ENCODE results near the gene SELENOW. TPM values are rescaled to one million over a fixed set of nuclear protein-coding genes. Genes with fewer than 3 reads are reported as not detected.
"Not testable (repeated sequence)": the region's sequence is repeated elsewhere in the genome, so short reads cannot be mapped to it uniquely, and the experiment has no call there.

SELENOW gene
- polyA plus RNA-seq, 4 donors, result 129 to 434 (median 350) TPM

DNA sequence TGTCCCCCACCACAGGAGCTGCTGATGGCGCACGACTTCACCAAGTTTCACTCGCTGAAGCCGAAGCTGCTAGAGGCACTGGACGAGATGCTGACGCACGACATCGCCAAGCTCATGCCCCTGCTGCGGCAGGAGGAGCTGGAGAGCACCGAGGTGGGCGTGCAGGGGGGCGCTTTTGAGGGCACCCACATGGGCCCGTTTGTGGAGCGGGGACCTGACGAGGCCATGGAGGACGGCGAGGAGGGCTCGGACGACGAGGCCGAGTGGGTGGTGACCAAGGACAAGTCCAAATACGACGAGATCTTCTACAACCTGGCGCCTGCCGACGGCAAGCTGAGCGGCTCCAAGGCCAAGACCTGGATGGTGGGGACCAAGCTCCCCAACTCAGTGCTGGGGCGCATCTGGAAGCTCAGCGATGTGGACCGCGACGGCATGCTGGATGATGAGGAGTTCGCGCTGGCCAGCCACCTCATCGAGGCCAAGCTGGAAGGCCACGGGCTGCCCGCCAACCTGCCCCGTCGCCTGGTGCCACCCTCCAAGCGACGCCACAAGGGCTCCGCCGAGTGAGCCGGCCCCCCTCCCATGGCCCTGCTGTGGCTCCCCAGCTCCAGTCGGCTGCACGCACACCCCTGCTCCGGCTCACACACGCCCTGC, 37.5 kb upstream of the SELENOW start:
- WGBS, 3 donors, result 91% methylated on average over 33 to 48 of the region's 48 CpGs
- DNase-seq, result no peak
- peaks cover 0 to 27% (median 0%) of the 10 kb centered on the region in 3 donors for H3K36me3 ChIP-seq (ENCODE audit: control insufficient read depth in 3 of 3, insufficient read depth in 2 of 3, low read depth in 1 of 3, low read length in 3 of 3)
- H3K4me3 ChIP-seq (ENCODE audit: low read depth in 1 of 3, low read length in 3 of 3), result no peak overlapping the region
- H3K4me1 ChIP-seq (ENCODE audit: control insufficient read depth in 3 of 3, insufficient read depth in 2 of 3, low read depth in 1 of 3, low read length in 2 of 3), result peaks cover 0 to 16% (median 0%) of the 10 kb centered on the region in 3 donors
- H3K27ac ChIP-seq (ENCODE audit: low read depth in 1 of 3, low read length in 2 of 3), result no peak overlapping the region
- H3K27me3 ChIP-seq (ENCODE audit: control insufficient read depth in 3 of 3, insufficient read depth in 3 of 3, low read length in 3 of 3), result peaks cover 0 to 8% (median 0%) of the 10 kb centered on the region in 3 donors
- H3K9me3 ChIP-seq (ENCODE audit: control insufficient read depth in 2 of 2, insufficient read depth in 1 of 2, low read depth in 1 of 2, low read length in 1 of 2), result peaks cover 0 to 3% of the 10 kb centered on the region in 2 donors
- no peak for FAIRE-seq

DNA sequence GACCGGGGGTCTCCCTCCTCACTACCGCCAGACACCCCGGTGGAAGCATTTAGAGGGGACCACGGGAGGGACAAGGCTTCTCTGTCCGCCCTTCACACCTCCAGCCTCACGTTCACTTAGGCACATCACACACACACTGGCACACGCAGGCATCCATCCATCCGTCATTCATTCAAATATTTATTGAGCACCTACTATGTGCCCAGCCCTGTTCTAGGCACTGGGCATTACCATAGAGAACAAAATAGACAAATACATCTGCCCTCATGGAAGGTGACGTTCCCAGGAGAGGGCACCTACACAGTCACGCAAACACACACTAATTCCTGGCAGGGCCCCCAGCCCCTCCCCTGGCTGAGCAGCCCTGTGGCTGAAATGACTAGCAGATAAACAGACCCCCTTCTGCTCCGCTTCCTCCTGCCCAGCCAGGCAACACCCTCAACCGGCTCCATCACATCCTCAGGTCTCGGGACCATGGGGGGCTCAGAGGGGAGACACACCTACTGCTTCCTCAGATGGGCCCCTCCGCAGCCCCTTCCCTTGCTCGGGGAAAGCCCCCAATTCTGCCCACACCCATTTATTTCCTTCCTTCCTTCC, 36.9 kb upstream of the SELENOW start:
- Histone ChIP-seq H3K4me1 (ENCODE audit: control insufficient read depth in 3 of 3, insufficient read depth in 2 of 3, low read depth in 1 of 3, low read length in 2 of 3) (peaks cover 0 to 23% (median 2%) of the 10 kb centered on the region in 3 donors), H3K36me3 (ENCODE audit: control insufficient read depth in 3 of 3, insufficient read depth in 2 of 3, low read depth in 1 of 3, low read length in 3 of 3) (peaks cover 0 to 24% (median 0%) of the 10 kb centered on the region in 3 donors), H3K27me3 (ENCODE audit: control insufficient read depth in 3 of 3, insufficient read depth in 3 of 3, low read length in 3 of 3) (peaks cover 0 to 8% (median 0%) of the 10 kb centered on the region in 3 donors), H3K27ac (ENCODE audit: low read depth in 1 of 3, low read length in 2 of 3) (peak overlapping the region in 1 of 3 donors; percentile 1), H3K9me3 (ENCODE audit: control insufficient read depth in 2 of 2, insufficient read depth in 1 of 2, low read depth in 1 of 2, low read length in 1 of 2) (peaks cover 0 to 2% of the 10 kb centered on the region in 2 donors), H3K4me3 (ENCODE audit: low read depth in 1 of 3, low read length in 3 of 3) (no peak overlapping the region)
- DNase-seq (no peak), FAIRE-seq (no peak)
- WGBS, 3 donors, result 67 to 76% (median 73%) methylated on average over 14 to 15 of the region's 15 CpGs

DNA sequence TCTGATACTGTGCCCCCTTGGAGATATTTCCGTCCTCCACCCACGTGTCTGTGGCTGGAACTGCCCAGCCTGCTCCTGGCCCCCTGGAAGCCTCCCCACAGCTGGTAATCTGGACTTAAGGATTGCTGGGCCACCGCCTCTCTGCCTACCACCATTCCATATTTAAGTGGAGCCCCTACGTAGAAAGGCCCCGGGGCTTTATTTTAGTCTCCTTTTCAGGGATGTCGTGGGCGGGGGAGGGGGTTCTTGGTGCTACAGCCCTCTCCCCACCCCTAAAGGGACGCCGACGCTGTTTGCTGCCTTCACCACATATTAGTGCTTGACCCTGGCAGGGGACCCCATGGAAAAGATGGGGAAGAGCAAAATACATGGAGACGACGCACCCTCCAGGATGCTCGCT, 35.9 kb upstream of the SELENOW start:
- peaks cover 0 to 25% (median 4%) of the 10 kb centered on the region in 3 donors for H3K4me1 ChIP-seq (ENCODE audit: control insufficient read depth in 3 of 3, insufficient read depth in 2 of 3, low read depth in 1 of 3, low read length in 2 of 3)
- peaks cover 0 to 32% (median 0%) of the 10 kb centered on the region in 3 donors for H3K36me3 ChIP-seq (ENCODE audit: control insufficient read depth in 3 of 3, insufficient read depth in 2 of 3, low read depth in 1 of 3, low read length in 3 of 3)
- DNase-seq (no peak), FAIRE-seq (no peak)
- no peaks in the 10 kb centered on the region for H3K9me3 ChIP-seq (ENCODE audit: control insufficient read depth in 2 of 2, insufficient read depth in 1 of 2, low read depth in 1 of 2, low read length in 1 of 2)
- WGBS, 3 donors, result 38 to 52% (median 42%) methylated on average over 13 of the region's 13 CpGs
- no peak overlapping the region for H3K4me3 ChIP-seq (ENCODE audit: low read depth in 1 of 3, low read length in 3 of 3)
- peaks cover 0 to 8% (median 0%) of the 10 kb centered on the region in 3 donors for H3K27me3 ChIP-seq (ENCODE audit: control insufficient read depth in 3 of 3, insufficient read depth in 3 of 3, low read length in 3 of 3)
- H3K27ac ChIP-seq (ENCODE audit: low read depth in 1 of 3, low read length in 2 of 3), result peak overlapping the region; percentile 27 to 90 (median 88)

DNA sequence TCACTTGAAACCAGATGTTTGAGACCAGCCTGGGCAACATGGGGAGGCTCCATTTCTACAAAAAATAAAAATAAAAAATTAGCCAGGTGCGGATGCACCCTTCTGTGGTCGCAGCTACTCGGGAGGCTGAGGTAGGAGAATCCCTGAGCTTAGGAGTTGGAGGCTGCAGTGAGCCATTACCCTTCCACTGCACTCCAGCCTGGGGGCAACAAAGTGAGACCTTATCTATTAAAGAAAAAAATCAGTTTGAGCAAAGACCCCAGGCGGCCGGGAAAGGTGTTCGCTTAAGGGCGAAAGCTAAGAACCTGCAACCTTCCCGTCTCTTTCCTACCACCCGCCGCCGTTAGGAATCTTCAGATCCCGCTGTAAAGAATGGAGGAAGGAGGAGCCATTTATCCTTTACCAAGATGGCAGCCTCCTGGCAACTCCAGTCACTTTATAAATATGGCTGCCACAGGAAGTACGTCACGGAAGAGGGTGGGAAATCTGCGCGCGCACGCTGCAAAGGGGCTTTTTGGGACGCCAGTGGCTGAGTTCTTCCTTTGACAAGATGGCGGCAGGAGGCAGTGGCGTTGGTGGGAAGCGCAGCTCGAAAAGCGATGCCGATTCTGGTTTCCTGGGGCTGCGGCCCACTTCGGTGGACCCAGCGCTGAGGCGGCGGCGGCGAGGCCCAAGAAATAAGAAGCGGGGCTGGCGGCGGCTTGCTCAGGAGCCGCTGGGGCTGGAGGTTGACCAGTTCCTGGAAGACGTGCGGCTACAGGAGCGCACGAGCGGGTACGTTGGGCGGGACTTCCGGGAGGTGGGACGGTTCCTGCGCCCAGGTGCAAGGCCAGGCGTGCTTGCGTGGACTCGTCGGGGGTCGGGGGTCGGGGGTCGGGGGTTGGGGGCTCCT, 33.2 kb upstream of the SELENOW start, which contains the start of gene NOP53:
Gene NOP53, plus strand, starts transcription at position 537 of the 892 bp plus-strand sequence. Its CDS starts 14 bp downstream, at position 551.
- H3K27ac ChIP-seq (ENCODE audit: low read depth in 1 of 3, low read length in 2 of 3), result peak within 1 kb of the TSS; percentile 72 to 95 (median 95)
- H3K27me3 ChIP-seq (ENCODE audit: control insufficient read depth in 3 of 3, insufficient read depth in 3 of 3, low read length in 3 of 3), result peaks cover 0 to 8% (median 0%) of the 10 kb centered on the region in 3 donors
- FAIRE-seq (no peak), DNase-seq (peak; percentile 98)
- H3K9me3 ChIP-seq (ENCODE audit: control insufficient read depth in 2 of 2, insufficient read depth in 1 of 2, low read depth in 1 of 2, low read length in 1 of 2), result no peaks in the 10 kb centered on the region
- peaks cover 0 to 25% (median 4%) of the 10 kb centered on the region in 3 donors for H3K4me1 ChIP-seq (ENCODE audit: control insufficient read depth in 3 of 3, insufficient read depth in 2 of 3, low read depth in 1 of 3, low read length in 2 of 3)
- H3K4me3 ChIP-seq (ENCODE audit: low read depth in 1 of 3, low read length in 3 of 3), result peak within 1 kb of the TSS; percentile 62 to 96 (median 90)
- WGBS, 3 donors, result 3 to 5% (median 5%) methylated on average over 49 to 53 of the region's 53 CpGs
- H3K36me3 ChIP-seq (ENCODE audit: control insufficient read depth in 3 of 3, insufficient read depth in 2 of 3, low read depth in 1 of 3, low read length in 3 of 3), result peaks cover 7 to 44% (median 7%) of the 10 kb centered on the region in 3 donors

DNA sequence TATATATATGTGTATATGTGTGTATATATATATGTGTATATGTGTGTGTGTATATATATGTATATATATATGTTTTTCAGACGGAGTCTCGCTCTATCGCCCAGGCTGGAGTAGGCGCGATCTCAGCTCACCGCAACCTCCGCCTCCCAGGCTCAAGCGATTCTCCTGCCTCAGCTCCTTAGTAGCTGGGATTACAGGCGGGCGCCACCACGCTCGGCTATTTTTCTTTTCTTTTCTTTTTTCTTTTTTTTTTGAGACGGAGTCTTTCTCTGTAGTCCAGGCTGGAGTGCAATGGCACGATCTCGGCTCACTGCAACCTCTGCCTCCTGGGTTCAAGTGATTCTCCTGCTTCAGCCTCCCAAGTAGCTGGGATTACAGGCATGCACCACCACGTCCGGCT, 32.4 kb upstream of the SELENOW start:
- H3K36me3 ChIP-seq (ENCODE audit: control insufficient read depth in 3 of 3, insufficient read depth in 2 of 3, low read depth in 1 of 3, low read length in 3 of 3), result peaks cover 9 to 50% (median 9%) of the 10 kb centered on the region in 3 donors
- H3K27ac ChIP-seq (ENCODE audit: low read depth in 1 of 3, low read length in 2 of 3); H3K27me3 ChIP-seq (ENCODE audit: control insufficient read depth in 3 of 3, insufficient read depth in 3 of 3, low read length in 3 of 3); H3K9me3 ChIP-seq (ENCODE audit: control insufficient read depth in 2 of 2, insufficient read depth in 1 of 2, low read depth in 1 of 2, low read length in 1 of 2); DNase-seq; FAIRE-seq: not testable (repeated sequence)
- peaks cover 0 to 25% (median 4%) of the 10 kb centered on the region in 3 donors for H3K4me1 ChIP-seq (ENCODE audit: control insufficient read depth in 3 of 3, insufficient read depth in 2 of 3, low read depth in 1 of 3, low read length in 2 of 3)
- peak overlapping the region in 2 of 3 donors; percentile 62 to 96 for H3K4me3 ChIP-seq (ENCODE audit: low read depth in 1 of 3, low read length in 3 of 3)
- WGBS, 3 donors, result 65 to 75% (median 69%) methylated on average over 17 of the region's 17 CpGs

DNA sequence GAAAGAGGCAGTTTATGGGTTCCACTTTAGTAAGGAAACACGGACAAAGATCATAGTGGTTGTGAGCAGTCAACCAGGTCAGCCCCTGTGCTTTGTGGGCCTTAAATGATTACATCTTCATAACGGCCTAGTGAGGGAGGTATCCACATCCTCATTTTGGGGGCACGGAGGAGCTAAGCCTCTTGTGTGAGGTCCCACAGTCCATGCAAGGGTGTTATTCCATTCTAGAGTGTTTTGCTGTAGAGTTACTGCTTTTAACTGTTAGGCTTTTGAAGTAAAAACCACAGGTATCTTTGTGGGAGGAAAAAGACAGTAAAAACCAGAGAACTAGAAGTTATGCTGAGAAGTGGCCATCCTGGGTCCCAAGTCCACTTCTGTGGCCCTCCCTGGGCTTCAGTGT, 29.2 kb upstream of the SELENOW start:
- Histone ChIP-seq H3K36me3 (ENCODE audit: control insufficient read depth in 3 of 3, insufficient read depth in 2 of 3, low read depth in 1 of 3, low read length in 3 of 3) (peaks cover 11 to 74% (median 21%) of the 10 kb centered on the region in 3 donors), H3K27ac (ENCODE audit: low read depth in 1 of 3, low read length in 2 of 3) (no peak overlapping the region), H3K4me1 (ENCODE audit: control insufficient read depth in 3 of 3, insufficient read depth in 2 of 3, low read depth in 1 of 3, low read length in 2 of 3) (peaks cover 0 to 9% (median 4%) of the 10 kb centered on the region in 3 donors), H3K4me3 (ENCODE audit: low read depth in 1 of 3, low read length in 3 of 3) (no peak overlapping the region), H3K27me3 (ENCODE audit: control insufficient read depth in 3 of 3, insufficient read depth in 3 of 3, low read length in 3 of 3) (no peaks in the 10 kb centered on the region), H3K9me3 (ENCODE audit: control insufficient read depth in 2 of 2, insufficient read depth in 1 of 2, low read depth in 1 of 2, low read length in 1 of 2) (no peaks in the 10 kb centered on the region)
- WGBS, 3 donors, result 68 to 87% (median 73%) methylated on average over 3 of the region's 3 CpGs
- DNase-seq (no peak), FAIRE-seq (no peak)

DNA sequence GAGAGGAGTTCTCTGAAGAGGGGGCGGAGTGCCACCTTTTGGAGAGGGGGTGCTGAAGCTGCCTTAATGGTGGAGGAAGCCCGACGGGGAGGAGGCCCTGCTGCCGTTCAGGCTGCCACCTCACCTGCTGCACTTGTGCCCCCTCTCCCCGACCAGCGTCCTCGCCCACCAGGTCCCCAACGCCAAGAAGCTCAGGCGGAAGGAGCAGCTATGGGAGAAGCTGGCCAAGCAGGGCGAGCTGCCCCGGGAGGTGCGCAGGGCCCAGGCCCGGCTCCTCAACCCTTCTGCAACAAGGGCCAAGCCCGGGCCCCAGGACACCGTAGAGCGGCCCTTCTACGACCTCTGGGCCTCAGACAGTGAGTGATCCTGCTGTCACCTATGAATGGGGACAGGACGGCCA, 27.8 kb upstream of the SELENOW start:
- no peak for FAIRE-seq
- no peak overlapping the region for H3K4me3 ChIP-seq (ENCODE audit: low read depth in 1 of 3, low read length in 3 of 3)
- no peaks in the 10 kb centered on the region for H3K27me3 ChIP-seq (ENCODE audit: control insufficient read depth in 3 of 3, insufficient read depth in 3 of 3, low read length in 3 of 3)
- DNase-seq, result no peak
- peaks cover 0 to 9% (median 4%) of the 10 kb centered on the region in 3 donors for H3K4me1 ChIP-seq (ENCODE audit: control insufficient read depth in 3 of 3, insufficient read depth in 2 of 3, low read depth in 1 of 3, low read length in 2 of 3)
- H3K27ac ChIP-seq (ENCODE audit: low read depth in 1 of 3, low read length in 2 of 3), result no peak overlapping the region
- WGBS, 3 donors, result 95 to 98% (median 96%) methylated on average over 18 of the region's 18 CpGs
- H3K9me3 ChIP-seq (ENCODE audit: control insufficient read depth in 2 of 2, insufficient read depth in 1 of 2, low read depth in 1 of 2, low read length in 1 of 2), result no peaks in the 10 kb centered on the region
- peaks cover 12 to 87% (median 34%) of the 10 kb centered on the region in 3 donors for H3K36me3 ChIP-seq (ENCODE audit: control insufficient read depth in 3 of 3, insufficient read depth in 2 of 3, low read depth in 1 of 3, low read length in 3 of 3)
